GM18511 (cell line): Measurements from ENCODE around the gene NOL4L.
"Not testable (repeated sequence)": the region's sequence is repeated elsewhere in the genome, so short reads cannot be mapped to it uniquely, and the experiment has no call there.

ENCODE experiments used
- ATAC-seq: cut with Tn5 transposase; IDR thresholded peaks from one replicate; pipeline ENCODE4 v1.9.1; 2021; ENCODE audit warnings: mild to moderate bottlenecking, moderate library complexity; ENCODE audit not compliant: unreplicated experiment

The NOL4L gene

DNA sequence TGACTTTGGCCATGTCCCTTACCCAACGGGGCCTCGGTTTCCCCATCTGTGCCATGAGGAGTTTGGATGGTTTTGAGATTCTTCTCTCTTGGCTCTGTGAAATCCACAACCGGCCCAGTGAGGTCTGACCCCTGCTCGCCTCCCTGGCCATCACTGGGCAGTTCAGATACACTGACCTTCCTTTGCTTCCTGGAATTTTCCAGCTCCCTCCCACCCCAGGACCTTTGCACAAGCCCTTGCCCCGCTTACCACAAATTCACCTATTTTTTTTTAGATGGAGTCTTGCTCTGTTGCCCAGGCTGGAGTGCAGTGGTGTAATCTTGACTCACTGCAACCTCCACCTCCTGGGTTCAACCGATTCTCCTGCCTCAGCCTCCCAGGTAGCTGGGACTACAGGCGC, 12.6 kb upstream of the NOL4L start:
- no peak for ATAC-seq

DNA sequence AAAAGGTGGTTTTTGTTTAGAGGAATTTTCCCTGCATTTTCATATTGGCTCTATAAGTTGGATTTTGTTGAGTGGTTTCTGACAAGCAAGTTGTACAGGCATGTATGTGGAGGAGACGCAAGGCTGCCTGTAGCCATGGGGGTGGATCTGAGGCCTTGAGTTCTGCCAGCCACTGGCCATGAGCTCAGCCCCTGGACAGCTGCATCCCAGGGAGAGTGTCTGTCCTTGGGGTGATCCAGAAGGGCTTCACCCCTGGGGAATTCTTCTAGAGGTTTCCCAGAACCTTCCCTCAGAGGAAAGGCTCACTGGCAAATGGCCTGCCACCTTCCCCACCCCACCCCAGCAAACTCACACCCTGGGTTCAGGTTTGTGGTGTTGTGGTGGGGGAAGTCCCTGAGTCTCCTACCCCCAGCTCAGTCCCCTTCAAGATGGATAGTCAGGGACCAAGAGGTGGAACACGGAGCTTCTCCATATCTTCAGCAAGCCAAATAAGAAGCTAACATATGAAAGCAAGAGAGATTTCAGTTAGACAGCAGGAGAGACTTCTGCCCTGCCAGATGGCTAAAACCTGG, 11.6 kb upstream of the NOL4L start:
- ATAC-seq: no peak

DNA sequence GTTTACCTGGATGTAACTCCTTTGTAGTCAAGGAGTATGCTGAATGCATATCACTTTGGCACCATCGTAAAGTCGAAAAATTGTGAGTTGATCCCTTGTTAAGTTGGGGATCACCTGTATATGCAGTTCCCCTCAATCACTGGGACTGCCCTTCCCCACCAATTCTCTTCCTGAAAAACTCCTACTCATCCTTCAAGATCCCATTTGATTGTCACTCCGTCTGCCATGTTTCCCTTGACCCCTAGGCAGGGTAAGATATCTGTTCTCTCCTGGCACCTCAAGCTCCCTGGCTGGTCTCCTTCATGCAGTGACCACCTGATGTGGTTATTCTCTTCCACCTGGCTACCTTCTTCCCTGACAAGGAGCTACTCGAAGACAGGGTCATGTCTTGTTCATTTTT, 10.0 kb upstream of the NOL4L start:
- no peak for ATAC-seq

DNA sequence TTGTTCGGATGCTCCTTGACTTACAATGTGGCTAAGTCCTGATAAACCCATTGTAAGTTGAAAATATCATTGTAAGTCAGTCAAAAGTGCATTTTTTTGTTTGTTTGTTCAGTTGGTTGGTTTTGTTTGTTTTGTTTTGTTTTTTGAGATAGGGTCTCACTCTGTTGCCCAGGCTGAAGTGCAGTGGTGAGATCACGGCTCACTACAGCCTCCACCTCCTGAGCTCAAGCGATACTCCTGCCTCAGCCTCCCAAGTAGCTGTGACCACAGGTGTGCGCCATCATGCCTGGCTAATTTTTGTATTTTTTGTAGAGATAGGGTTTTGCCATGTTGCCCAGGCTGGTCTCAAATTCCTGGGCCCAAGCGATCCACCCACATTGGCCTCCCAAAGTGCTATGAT, 9.5 kb upstream of the NOL4L start:
- not testable (repeated sequence) for ATAC-seq

DNA sequence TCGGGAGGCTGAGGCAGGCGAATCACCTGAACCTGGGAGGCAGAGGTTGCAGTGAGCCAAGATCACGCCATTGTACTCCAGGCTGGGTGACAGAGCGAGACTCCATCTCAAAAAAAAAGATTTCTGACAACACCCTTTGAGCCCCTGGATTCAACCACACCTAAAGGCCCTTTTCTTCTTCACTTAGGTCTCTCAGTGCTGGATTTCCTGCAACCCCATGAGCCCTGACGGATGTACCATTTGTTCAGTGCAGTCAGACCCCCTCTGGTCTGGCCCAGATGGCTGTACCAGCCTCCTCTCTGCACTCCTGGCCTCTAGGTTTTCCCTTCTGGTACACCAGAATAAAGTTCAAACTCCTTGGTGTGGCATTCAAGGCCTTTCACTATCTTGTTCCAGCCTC, 9.1 kb upstream of the NOL4L start:
- ATAC-seq: no peak

DNA sequence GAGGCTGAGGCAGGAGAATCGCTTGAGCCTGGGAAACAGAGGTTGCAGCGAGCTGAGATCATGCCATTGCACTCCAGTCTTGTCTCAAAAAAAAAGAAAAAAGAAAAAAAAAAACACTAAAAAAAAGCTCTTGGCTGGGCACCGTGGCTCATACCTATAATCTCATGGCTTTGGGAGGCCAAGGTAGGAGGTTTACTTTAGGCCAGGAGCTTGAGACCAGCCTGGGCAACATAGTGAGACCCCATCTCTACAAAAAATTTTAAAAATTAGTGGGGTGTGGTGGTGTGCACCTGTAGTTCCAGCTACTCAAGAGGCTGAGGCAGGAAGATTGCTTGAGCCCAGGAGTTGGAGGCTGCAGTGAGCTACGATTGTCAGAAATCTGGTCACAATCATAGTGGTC, 7.5 kb upstream of the NOL4L start:
- ATAC-seq: not testable (repeated sequence)

DNA sequence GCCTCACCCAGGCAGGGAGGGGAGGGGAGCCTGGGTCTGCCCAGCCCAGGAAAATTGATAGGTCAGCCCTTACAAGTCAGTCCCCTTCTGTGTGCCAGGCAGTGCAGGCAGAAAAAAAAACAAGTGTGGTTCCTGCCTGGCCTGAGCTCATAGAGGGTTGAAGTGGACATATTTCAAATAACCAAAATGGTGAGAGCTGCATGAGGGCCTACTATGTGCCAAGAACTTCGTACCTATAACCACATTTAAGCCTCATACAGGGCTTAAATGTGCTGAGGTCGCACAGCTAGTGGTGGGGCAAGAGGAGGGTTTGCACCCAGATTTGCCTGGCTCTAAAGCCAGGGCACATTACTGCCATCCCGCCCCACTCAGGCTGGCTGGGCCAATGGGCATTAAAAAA, 6.9 kb upstream of the NOL4L start:
- ATAC-seq: no peak

DNA sequence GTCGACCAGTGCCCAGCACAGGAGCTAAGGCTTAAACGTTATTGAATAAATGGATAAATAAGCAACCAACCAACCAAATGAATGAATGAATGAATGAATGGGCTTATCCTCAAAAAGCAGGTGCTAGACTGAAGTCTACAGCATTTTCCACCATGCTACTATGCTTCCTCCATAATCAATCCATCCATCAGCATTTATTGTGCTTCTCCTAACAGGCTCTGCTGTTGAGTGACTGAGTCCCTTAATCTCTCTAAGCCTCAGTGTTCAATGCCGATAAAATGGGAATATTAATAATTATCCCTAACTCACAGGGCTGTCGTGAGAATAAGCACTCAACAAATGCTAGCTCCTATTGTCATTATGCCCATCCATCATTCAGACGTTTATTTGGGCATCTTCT, 4.6 kb upstream of the NOL4L start:
- ATAC-seq: no peak

DNA sequence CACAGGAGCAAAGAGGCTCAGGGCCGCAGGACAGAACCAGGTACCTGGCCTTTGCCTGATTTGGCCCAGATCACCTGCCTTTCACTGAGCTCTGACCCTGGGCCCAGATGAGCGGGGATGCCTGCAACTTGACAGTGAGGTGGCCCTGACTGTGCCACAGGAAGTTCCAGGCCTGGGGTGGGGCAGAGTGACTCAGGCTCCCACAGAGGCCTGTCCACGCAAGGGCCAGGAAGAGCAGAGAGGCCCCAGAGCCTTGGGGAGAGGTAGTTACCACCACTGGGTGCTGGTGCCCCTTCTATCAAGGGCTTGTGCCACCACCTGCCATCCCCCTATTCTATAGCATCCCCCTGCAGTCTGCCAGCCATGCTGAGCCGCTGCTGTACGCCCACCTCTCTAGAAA, 4.1 kb upstream of the NOL4L start:
- no peak for ATAC-seq

DNA sequence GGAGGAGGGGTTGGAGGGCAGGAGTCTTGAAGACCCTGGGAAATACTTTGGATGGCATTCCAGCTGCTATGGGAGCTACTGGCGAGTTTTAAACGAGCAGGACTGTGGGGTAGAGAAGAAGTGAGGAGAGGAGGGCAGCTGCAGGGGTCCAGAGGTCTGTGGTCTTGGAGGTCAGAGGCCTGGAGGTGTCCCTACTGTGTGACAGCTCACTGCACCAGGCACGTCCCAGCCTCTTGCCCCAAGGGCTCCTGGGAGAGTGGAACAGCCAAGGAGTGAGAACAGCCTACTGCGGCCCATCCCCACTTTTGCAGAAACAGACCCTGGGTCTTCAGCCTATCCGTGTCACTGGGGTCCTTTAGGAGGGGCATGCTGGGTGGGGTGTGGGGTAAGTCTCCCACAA, 2.9 kb upstream of the NOL4L start:
- no peak for ATAC-seq

DNA sequence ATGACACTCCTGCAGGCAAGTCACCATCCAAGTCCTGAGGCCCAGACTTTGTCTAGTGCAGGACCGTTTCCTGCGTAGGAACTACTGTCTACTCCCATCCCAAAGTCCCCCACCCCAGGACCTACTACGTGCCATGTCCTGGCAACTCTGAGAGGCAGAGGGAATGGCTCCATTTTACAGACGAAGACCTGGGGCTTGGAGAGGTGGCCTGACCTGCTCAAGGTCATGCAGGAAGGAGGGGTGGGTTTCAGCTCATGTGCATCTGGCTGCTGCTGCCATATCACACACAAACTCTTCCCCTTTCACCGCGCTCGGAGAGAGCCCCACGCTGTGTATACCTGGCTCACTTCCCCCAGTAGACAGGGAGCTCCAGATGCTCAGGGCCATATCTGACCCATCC, 1.2 kb upstream of the NOL4L start:
- no peak for ATAC-seq

DNA sequence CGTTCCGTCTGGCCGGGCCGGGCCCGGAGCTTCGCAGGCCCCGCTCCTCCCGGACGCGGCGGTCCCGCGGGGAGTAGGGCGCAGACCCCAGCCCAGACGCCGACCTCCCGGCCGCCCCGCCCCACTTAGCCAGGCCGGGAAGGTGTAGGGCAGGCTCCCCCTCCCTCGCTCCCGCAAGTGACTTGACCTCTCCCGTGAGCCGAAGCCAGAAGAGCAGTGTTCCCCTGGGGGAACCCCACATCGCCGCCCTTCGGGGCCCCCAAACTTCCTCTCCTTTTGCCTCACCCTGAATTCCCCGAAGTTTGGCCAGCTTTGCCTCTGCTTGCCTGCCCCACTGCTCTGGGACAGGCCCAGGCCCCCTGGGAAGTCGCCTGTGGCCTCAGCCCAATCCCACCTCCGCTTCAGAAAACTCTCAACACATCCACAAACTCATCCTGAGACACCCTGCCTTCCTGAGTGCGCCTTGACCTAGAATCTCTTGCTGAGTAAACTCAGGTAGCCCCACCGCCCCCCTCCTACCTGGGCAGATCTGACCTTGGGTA, 524 bp upstream of the NOL4L start:
- no peak for ATAC-seq

DNA sequence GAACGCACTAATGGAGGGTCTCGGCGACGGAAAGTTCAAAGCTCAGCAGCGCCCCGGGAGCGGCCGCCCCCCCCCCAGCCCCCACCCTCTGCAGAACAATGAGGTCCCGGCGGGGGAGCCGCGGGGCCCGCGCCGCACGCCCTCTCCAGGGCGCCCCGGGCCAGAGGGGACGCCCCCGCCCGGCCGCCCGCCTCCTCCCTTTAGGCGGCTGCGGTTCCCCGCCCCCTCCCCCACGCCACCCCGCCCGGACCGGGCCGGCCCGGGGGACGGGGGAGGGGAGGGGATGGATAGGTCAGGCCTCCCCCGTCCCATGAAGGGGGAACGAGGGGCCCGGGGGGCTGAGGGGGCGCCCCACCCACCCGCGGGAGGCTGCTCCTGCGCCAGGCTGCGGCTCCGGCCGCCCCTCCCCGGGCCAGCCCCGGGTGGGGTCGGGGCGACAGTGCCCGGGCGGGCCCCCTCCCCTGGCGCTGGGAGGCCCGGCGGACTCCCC, 1.5 kb downstream of the NOL4L start:
- no peak for ATAC-seq

DNA sequence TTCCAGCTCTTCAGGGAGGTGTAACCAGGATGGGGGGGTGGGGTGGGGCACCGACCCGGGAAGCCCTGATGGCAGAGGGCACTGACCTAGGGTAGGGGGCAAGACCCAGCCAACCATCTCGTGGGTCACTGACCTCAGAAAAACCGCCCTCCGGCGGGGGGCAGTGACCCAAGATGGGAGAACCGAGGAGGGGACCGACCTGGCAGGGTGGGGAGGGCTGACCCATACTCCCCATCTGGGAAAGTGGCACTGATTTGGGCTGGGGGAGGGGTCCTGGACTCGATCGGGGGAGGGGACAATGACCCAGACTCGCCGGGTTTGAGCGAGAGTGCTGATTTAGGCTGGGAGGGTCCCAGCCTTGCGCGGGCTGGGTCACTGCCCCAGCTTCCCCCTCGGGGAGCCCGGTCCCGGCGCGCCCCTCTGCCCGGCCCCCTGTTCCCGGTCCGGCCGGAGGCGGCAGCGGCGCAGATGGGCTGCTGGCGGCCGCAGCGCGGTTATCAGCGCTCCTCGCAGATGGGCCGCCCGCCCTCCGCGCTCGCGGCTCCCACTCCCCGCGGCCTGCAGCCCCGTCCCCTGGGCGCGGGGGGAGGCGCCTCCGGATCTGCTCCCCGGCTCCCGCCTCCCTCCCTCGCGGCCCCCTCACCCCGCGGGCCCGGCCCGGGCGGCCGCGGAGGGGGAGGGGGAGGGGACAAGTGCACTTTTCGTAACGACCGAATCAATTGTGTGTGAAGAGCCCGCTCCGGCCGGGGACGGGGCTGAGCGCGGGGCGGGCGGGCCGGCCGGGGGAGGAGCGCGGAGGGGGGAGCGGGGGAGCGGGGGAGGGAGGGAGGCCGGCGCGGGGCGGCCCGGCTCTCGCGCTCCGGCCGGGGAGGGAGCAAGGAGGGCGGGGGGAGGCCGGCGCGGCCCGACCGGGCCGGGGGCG, 2.2 kb downstream of the NOL4L start:
- ATAC-seq: no peak

DNA sequence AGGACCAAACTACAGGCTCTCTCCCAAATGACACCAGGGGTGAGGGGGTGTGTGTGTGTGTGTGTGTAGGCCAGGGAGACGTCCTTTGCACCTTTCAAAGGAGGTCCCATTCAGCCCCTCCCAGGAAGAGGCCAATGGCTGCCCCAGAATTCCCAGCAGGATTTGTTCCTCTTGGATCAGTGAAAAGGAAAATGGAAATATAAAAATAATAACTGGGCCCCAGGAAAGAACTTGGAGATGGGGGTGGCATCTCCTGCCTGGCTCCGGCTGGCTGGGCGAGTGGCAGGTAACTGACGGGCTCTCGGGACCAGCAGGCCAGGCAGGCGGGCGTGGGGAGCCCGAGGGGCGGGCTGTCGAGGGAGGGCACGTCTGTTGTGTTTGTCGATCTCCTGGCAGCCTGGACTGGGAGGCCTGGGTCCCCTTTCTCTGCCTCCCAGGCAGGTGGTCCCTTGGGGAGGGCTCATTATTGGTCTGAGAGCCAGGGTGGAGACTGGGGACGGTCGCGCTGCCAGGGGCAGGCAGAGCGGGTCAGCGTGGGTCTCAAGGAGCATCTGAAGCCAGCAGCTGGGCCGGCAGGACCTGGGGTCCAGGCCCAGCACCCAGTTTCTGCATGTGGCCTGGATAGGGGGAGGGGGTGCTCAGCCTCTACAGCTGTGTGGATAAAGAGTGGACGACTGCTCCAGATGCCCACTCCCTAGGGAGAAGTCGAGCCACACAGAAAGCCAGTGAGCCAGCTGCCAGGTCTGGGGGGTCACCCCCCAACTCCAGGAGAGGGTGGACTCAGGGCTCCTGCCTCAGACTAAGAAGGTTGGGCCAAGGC, 3.1 kb downstream of the NOL4L start:
- no peak for ATAC-seq

DNA sequence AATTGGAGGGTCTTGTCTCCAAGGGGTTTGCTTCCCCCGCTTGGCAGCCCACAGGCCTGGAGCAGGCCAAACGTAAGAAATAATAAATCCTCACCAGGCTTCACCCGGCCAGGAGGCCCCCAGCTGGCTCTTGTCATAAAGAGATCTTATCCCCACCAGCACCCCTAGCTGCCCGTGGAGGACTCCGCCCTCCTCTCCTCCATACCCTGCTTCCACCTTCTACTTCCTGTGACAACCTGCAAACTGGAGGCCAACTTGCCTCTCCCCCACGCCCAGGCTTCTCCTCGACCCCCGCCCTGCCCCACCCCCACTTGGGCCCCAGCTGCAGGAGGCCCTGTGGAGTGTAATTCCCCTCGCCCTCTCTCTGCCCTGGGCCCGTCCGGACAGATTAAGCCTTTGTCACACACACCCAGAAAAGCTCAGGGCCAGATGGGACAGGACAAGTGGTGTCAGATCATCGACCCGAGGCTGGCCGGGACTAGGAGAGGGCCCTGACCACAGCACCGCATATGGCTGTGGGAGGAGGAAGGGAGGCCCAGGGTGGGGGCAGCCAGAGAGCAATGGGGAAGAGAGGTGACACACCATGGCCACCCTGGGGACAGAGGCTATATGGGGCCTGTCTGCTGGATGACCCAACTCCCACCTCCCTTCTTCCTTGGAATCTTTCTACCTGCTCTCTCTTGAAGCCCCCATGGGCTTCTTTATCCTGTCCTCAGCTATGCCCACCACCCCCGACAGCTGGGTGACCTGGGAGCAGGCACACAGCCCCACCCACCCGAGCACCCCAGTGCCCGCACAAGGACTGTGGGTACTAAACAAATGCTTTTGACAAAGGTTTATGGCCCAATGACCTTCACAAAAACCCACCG, 3.9 kb downstream of the NOL4L start:
- ATAC-seq: no peak

DNA sequence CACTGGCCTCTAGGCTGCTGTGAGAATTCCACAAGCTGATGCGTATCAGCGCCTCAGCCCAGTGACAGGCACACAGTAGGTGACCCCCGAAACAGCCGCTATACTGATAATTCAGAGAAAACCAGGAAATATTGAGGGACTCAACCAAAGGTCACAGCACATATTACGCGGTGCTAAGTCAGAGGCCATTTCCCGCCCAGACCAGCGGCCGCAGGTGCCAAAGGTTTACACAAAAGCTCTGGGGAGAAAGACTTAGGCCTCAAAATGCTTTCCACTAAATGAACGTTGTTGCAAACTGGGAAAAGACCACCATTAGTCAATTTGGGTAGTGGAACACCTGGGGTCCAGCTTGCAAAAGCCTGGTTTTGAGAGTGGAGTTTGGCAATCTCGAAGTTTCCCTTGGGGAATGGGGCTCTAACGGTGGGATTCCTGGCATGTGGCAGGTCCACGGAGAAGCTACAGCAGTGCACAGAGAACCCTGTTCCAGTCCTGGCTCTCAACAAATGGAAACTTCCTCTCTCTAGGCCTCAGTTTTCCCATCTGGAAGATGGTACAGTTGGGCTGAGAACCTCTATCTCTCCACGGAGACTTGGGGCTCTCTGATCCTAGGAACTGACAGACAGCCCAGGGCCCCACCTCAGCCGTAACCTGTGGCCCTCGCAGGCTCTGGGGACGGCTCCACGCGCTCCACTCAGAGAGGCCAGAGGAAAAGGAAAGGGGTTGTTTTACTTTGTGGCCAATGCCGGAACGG, 4.7 kb downstream of the NOL4L start:
- no peak for ATAC-seq

DNA sequence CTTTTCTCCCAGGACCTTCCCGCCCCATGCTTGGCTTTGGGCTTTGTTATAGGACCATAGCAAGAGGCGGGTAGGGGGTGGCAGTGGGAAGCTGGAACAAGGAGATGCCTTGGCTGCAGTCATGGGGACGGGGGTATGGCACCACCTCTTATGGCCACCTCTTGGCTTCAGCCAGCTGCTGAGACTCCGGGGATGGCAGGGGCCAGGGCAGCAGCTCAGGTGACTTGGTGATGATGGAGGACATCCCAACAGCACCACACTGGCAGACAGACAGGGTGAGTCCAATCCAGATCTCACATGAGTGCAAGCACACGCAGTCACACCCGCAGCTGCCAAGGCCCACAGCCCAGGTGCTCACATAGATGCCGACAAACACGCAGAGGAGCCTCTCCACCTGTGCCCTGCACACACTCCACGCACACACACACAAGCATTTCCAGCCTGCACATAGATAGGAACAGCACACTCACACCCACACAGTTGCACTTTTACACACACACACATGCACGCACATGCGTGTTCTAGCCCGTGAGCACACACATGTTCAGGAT, 6.2 kb downstream of the NOL4L start:
- no peak for ATAC-seq

DNA sequence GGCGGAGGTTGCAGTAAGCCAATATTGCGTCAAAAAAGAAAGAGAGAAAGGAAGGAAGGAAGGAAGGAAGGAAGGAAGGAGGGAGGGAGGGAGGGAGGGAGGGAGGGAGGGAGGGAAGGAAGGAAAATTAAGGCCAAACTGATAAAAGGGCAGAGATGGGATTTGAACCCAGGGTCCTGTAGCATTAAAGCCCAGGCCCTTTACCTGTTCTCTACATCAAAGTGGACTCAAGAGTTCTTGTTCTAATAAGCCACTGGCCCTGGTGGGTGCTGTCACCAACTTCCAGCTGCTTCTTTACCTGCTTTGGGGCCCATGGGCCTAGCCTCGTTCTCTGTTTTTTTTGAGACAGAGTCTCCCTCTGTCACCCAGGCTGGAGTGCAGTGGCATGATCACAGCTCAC, 7.1 kb downstream of the NOL4L start:
- ATAC-seq: not testable (repeated sequence)
